PFSK-1 (cell line): ENCODE data around the gene FKBP10.

ENCODE experiments used
- POLR2AphosphoS5 ChIP-seq: IDR thresholded peaks from 2 replicates; pipeline ENCODE4 v1.6.1; 2012; ENCODE audit warnings: low read depth, mild to moderate bottlenecking, control low read depth, low read length, moderate library complexity
- TAF1 ChIP-seq: IDR thresholded peaks from 2 replicates; pipeline ENCODE4 v1.6.1; 2012; ENCODE audit warnings: low read length, control low read depth, borderline replicate concordance; ENCODE audit not compliant: insufficient read depth
- TF ChIP-seq, protein P1 (sequence below), 2 experiments: IDR thresholded peaks; 2 replicates each; pipeline versions ENCODE4 v1.6.1 to v1.8.0; 2011 to 2012; ENCODE audit warnings: low read depth in 2 of 2, low read length in 2 of 2, control low read depth in 1 of 2, inconsistent platforms in 1 of 2, mild to moderate bottlenecking in 1 of 2, moderate library complexity in 1 of 2; ENCODE audit not compliant: insufficient read depth in 1 of 2

DNA sequence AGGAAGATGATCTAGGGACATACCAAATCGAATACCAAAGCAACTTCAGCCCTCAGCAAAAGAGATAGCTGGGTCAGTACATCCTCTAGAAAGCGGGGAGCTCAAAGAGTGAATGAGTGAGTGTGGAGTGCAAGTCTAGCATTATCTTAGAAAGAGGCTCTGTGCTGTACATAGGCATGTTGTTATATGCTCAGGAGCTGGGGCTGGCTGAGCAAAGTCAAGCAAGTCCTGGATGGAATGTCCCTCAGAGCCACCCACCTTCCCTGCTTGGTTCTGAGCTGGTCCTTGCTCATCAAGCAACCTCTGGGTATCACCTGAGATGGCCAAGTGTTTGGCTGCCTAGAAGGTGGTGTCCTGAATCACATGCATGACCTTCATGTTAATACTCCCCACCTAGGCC lies 57.3 kb downstream of the FKBP10 start:
- TF ChIP-seq POLR2AphosphoS5 (no peak), TAF1 (no peak)
- TF ChIP-seq, protein P1, sequence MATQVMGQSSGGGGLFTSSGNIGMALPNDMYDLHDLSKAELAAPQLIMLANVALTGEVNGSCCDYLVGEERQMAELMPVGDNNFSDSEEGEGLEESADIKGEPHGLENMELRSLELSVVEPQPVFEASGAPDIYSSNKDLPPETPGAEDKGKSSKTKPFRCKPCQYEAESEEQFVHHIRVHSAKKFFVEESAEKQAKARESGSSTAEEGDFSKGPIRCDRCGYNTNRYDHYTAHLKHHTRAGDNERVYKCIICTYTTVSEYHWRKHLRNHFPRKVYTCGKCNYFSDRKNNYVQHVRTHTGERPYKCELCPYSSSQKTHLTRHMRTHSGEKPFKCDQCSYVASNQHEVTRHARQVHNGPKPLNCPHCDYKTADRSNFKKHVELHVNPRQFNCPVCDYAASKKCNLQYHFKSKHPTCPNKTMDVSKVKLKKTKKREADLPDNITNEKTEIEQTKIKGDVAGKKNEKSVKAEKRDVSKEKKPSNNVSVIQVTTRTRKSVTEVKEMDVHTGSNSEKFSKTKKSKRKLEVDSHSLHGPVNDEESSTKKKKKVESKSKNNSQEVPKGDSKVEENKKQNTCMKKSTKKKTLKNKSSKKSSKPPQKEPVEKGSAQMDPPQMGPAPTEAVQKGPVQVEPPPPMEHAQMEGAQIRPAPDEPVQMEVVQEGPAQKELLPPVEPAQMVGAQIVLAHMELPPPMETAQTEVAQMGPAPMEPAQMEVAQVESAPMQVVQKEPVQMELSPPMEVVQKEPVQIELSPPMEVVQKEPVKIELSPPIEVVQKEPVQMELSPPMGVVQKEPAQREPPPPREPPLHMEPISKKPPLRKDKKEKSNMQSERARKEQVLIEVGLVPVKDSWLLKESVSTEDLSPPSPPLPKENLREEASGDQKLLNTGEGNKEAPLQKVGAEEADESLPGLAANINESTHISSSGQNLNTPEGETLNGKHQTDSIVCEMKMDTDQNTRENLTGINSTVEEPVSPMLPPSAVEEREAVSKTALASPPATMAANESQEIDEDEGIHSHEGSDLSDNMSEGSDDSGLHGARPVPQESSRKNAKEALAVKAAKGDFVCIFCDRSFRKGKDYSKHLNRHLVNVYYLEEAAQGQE (IDR thresholded peaks at IDR 0.05; ENCODE audit: insufficient read depth in 1 of 2, low read depth in 2 of 2, low read length in 2 of 2), result no peak
